BLaER1 (cell line): ENCODE results near the gene SMG6.
"Not testable (repeated sequence)": the region's sequence is repeated elsewhere in the genome, so short reads cannot be mapped to it uniquely, and the experiment has no call there.

Source experiments
- H3K27ac ChIP-seq: shearing (Covaris generic); formaldehyde crosslinking; 2 replicates; pipeline ENCODE4 v1.8.1; 2022
- H3K27me3 ChIP-seq: shearing (Covaris generic); formaldehyde crosslinking; 2 replicates; pipeline ENCODE4 v1.8.1; 2022
- H3K36me3 ChIP-seq: shearing (Covaris generic); formaldehyde crosslinking; 2 replicates; pipeline ENCODE4 v1.8.1; 2022
- H3K4me1 ChIP-seq: shearing (Covaris generic); formaldehyde crosslinking; 2 replicates; pipeline ENCODE4 v1.8.1; 2022
- H3K4me2 ChIP-seq: shearing (Covaris generic); formaldehyde crosslinking; 2 replicates; pipeline ENCODE4 v1.8.1; 2022
- H3K4me3 ChIP-seq: shearing (Covaris generic); formaldehyde crosslinking; 2 replicates; pipeline ENCODE4 v1.8.1; 2022
- H3K9ac ChIP-seq: shearing (Covaris generic); formaldehyde crosslinking; 2 replicates; pipeline ENCODE4 v1.8.1; 2022
- H3K9me3 ChIP-seq: shearing (Covaris generic); formaldehyde crosslinking; 2 replicates; pipeline ENCODE4 v1.8.1; 2022
- H4K20me1 ChIP-seq: shearing (Covaris generic); formaldehyde crosslinking; 2 replicates; pipeline ENCODE4 v1.8.1; 2022
- Cebpa-rat ChIP-seq: shearing (Covaris generic); IDR thresholded peaks from 2 replicates; pipeline ENCODE4 v1.8.1; 2022

Gene SMG6

DNA sequence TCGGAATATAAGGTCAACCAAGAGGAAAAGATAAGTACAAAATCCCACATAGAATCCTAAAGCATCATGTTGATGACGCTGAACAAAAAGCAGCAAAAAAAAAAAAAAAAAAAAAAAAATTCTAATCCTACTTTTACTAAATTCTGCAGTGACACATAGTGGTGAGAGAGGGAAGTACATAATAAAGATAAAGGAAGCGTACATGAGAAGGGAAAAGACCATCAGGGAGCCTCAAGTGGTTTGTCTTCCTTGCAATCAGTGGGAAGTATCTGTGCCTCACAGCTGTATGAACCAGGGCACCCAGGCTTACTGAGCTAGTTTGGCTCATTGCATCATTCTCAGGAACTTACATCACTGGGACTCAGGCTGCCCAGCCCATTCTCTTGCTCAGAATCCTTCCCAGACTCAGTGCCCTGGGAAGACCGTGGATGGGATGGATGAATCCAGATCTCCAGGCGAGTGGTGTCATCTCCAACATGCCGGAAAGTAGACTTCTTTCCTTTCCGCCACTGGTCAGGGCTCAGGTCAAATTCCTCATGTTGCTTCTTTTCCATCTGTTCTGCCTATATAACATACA lies 21.2 kb downstream of the SMG6 start:
- Histone ChIP-seq H3K4me1 (peaks cover 24% of the 10 kb centered on the region), H3K9ac (no peak overlapping the region), H3K27ac (peak overlapping the region; percentile 44; the same call in 1 of the 2 replicates), H3K9me3 (no peaks in the 10 kb centered on the region), H3K4me2 (no peak overlapping the region), H4K20me1 (peaks cover 22% of the 10 kb centered on the region), H3K36me3 (peaks cover 81% of the 10 kb centered on the region), H3K4me3 (no peak overlapping the region), H3K27me3 (no peaks in the 10 kb centered on the region)
- no peak for TF ChIP-seq Cebpa-rat

- H3K27ac ChIP-seq, result no peak overlapping the region
- H3K4me2 ChIP-seq, result no peak overlapping the region
- peaks cover 80% of the 10 kb centered on the region for H3K36me3 ChIP-seq
- H3K27me3 ChIP-seq, result no peaks in the 10 kb centered on the region
- no peaks in the 10 kb centered on the region for H3K9me3 ChIP-seq
- H3K4me3 ChIP-seq, result no peak overlapping the region
- H4K20me1 ChIP-seq, result peaks cover 22% of the 10 kb centered on the region
- H3K9ac ChIP-seq, result 0 out of 2 replicates have a peak overlapping the region, but pooled peaks have one; percentile 7
- peaks cover 25% of the 10 kb centered on the region for H3K4me1 ChIP-seq
- no peak for TF ChIP-seq Cebpa-rat
Observed at GRCh38 chr17:2279707-2280106, 23.9 kb downstream of the SMG6 start.

GRCh38 chr17:2277429-2278170 lies 26.0 kb downstream of the SMG6 start:
- no peak for TF ChIP-seq Cebpa-rat
- H3K9me3 ChIP-seq, result no peaks in the 10 kb centered on the region
- H3K4me2 ChIP-seq, result peak overlapping the region; percentile 69
- H3K27ac ChIP-seq, result no peak overlapping the region
- no peak overlapping the region for H3K4me3 ChIP-seq
- peaks cover 82% of the 10 kb centered on the region for H3K36me3 ChIP-seq
- H3K9ac ChIP-seq, result no peak overlapping the region
- H3K4me1 ChIP-seq, result peaks cover 25% of the 10 kb centered on the region
- H4K20me1 ChIP-seq, result peaks cover 2% of the 10 kb centered on the region
- no peaks in the 10 kb centered on the region for H3K27me3 ChIP-seq

- Histone ChIP-seq H3K9ac (no peak overlapping the region; the same call in 1 of the 2 replicates), H3K4me3 (no peak overlapping the region), H3K27ac (no peak overlapping the region), H4K20me1 (no peaks in the 10 kb centered on the region; the same call in 1 of the 2 replicates), H3K4me2 (no peak overlapping the region), H3K36me3 (peaks cover 82% of the 10 kb centered on the region), H3K9me3 (no peaks in the 10 kb centered on the region), H3K4me1 (peaks cover 25% of the 10 kb centered on the region), H3K27me3 (no peaks in the 10 kb centered on the region)
- TF ChIP-seq Cebpa-rat, result no peak
Observed at GRCh38 chr17:2275722-2276121, 27.9 kb downstream of the SMG6 start.

GRCh38 chr17:2274414-2274813 lies 29.2 kb downstream of the SMG6 start:
- Histone ChIP-seq H3K9me3 (no peaks in the 10 kb centered on the region), H3K4me3 (no peak overlapping the region), H3K27ac (no peak overlapping the region), H3K36me3 (peaks cover 81% of the 10 kb centered on the region), H3K4me1 (peaks cover 22% of the 10 kb centered on the region), H4K20me1 (no peaks in the 10 kb centered on the region; the same call in 1 of the 2 replicates), H3K4me2 (no peak overlapping the region), H3K27me3 (no peaks in the 10 kb centered on the region), H3K9ac (no peak overlapping the region)
- TF ChIP-seq Cebpa-rat, result no peak

GRCh38 chr17:2271985-2272702 lies 31.4 kb downstream of the SMG6 start:
- Histone ChIP-seq H3K27me3 (no peaks in the 10 kb centered on the region), H3K36me3 (peaks cover 85% of the 10 kb centered on the region), H3K4me2 (no peak overlapping the region), H3K4me3 (no peak overlapping the region), H4K20me1 (no peaks in the 10 kb centered on the region), H3K9ac (no peak overlapping the region), H3K27ac (no peak overlapping the region), H3K4me1 (peaks cover 26% of the 10 kb centered on the region), H3K9me3 (no peaks in the 10 kb centered on the region)
- no peak for TF ChIP-seq Cebpa-rat

DNA sequence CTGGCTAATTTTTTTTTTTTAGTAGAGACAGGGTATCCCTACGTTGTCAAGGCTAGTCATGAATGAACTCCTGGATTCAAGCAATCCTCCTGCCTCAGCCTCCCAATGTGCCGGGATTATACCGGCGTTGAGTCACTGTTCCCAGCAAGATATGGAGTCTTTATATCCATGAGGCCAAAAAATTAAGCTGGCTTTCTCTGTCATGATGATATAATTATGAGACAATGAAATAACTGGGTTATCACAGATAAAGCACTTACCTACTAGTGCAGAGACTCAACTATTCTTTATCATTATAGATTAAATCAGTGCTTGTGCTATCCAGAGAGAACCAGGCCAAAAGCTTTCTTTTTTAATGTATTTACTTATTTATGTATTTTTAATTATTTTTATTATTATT lies 36.2 kb downstream of the SMG6 start:
- TF ChIP-seq Cebpa-rat, result no peak
- no peaks in the 10 kb centered on the region for H3K27me3 ChIP-seq
- peak overlapping the region; percentile 84 for H3K27ac ChIP-seq
- H3K4me1 ChIP-seq, result peaks cover 74% of the 10 kb centered on the region
- H3K9me3 ChIP-seq, result no peaks in the 10 kb centered on the region
- no peak overlapping the region for H3K4me3 ChIP-seq
- peak overlapping the region; percentile 68 for H3K9ac ChIP-seq
- H3K36me3 ChIP-seq, result peaks cover 41% of the 10 kb centered on the region
- H3K4me2 ChIP-seq, result peak overlapping the region; percentile 82
- no peaks in the 10 kb centered on the region for H4K20me1 ChIP-seq

GRCh38 chr17:2266865-2267228 lies 36.7 kb downstream of the SMG6 start:
- Histone ChIP-seq H4K20me1 (no peaks in the 10 kb centered on the region), H3K4me1 (peaks cover 79% of the 10 kb centered on the region), H3K9ac (peak overlapping the region; percentile 68), H3K27me3 (no peaks in the 10 kb centered on the region), H3K4me2 (peak overlapping the region; percentile 82), H3K4me3 (0 out of 2 replicates have a peak overlapping the region, but pooled peaks have one; percentile 36), H3K36me3 (peaks cover 41% of the 10 kb centered on the region), H3K27ac (peak overlapping the region; percentile 84), H3K9me3 (no peaks in the 10 kb centered on the region)
- TF ChIP-seq Cebpa-rat, result no peak

DNA sequence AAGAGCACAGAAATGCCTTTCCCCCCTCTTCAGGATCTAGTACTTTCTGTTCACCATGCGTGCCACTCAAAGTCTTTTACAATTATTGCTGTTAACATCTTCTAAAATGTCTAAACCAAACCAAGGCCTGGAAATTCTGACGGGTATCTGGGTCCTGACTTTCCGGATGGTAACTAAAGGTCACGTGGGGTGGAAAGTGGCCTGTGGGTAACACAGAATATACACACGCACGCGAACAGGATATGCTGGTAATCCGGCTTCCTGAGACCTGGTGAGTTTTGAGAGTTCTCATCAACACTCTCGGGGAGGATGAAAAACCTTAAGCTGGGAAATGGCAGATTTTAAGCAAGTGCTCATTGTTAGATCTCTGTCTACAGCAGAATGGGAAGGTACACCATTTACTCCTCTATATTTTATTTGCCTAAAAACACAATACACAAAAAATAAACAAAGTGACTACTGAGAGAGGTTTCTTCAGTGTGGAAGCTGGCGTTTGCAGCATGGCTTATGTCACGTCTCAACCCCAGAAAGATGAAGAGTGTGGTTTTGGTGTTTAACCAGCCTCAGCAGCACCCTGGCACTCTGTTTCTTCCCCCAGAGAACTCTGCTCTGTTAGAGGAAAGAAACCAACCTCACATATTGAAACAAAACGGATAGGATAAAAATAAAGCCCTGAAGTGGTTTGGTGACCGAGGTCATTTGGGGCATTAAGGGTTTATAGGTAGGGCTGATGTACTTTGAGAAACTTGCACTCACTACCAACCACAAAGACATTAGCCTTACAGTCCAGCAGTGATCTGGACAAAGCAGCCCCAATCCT lies 37.3 kb downstream of the SMG6 start:
- TF ChIP-seq Cebpa-rat, result no peak
- Histone ChIP-seq H3K36me3 (peaks cover 35% of the 10 kb centered on the region), H3K4me1 (peaks cover 85% of the 10 kb centered on the region), H3K4me2 (peak overlapping the region; percentile 82), H3K9ac (peak overlapping the region; percentile 68), H3K4me3 (peak overlapping the region; percentile 36), H3K9me3 (no peaks in the 10 kb centered on the region), H3K27me3 (no peaks in the 10 kb centered on the region), H4K20me1 (no peaks in the 10 kb centered on the region), H3K27ac (peak overlapping the region; percentile 84)

DNA sequence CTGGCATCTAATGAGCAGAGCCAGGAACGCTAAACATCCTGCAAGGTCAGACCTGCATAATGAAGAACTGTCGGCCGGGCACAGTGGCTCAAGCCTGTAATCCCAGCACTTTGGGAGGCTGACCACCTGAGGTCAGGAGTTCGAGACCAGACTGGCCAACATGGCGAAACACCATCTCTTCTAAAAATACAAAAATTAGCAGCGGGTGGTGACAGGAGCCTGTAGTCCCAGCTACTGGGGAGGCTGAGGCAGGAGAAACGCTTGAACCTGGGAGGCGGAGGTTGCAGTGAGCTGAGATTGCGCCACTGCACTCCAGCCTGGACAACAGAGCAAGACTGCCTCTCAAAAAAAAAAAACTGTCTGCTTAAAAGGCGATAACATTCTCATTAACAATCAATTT lies 38.4 kb downstream of the SMG6 start:
- peak overlapping the region; percentile 84 for H3K27ac ChIP-seq
- peak overlapping the region; percentile 36; the same call in 1 of the 2 replicates for H3K4me3 ChIP-seq
- not testable (repeated sequence) for H3K27me3 ChIP-seq, H4K20me1 ChIP-seq, H3K9me3 ChIP-seq
- peak overlapping the region; percentile 82 for H3K4me2 ChIP-seq
- peak overlapping the region; percentile 68 for H3K9ac ChIP-seq
- peaks cover 96% of the 10 kb centered on the region for H3K4me1 ChIP-seq
- H3K36me3 ChIP-seq, result peaks cover 26% of the 10 kb centered on the region
